Left kidney (tissue), 2 donors: ENCODE measurements around the gene ATP11B. TPM values are rescaled to one million over a fixed set of nuclear protein-coding genes. Genes with fewer than 3 reads are reported as not detected.
A peak's percentile ranks its signal among the peaks of the same experiment; 100 is the strongest.

Experiments used
- DNase-seq: peaks from one replicate; pipeline ENCODE4 v3.0.0-alpha.2; 2013
- polyA plus RNA-seq: library from polyadenylated mRNA; unstranded; fragments of 120-200 nt; gene quantifications from one replicate; pipeline ENCODE4 v1.2.1, GENCODE V29; 2013; ENCODE audit not compliant: insufficient read length

Gene ATP11B
- polyA plus RNA-seq, 1 donor: 60.1 TPM

GRCh38 chr3:182910936-182911781 is 117.9 kb downstream of the ATP11B start:
- DNase-seq: no peak

GRCh38 chr3:182911782-182912111 is 118.4 kb downstream of the ATP11B start:
- no peak for DNase-seq

GRCh38 chr3:182912474-182912873 is 119.2 kb downstream of the ATP11B start:
- no peak for DNase-seq

- no peak for DNase-seq
Measured at GRCh38 chr3:182913889-182914288, 120.6 kb downstream of the ATP11B start.

GRCh38 chr3:182914341-182914740 is 121.0 kb downstream of the ATP11B start:
- DNase-seq: no peak

GRCh38 chr3:182917134-182917533 is 123.8 kb downstream of the ATP11B start:
- DNase-seq: no peak

- no peak for DNase-seq
Measured at GRCh38 chr3:182919866-182920357, 126.6 kb downstream of the ATP11B start.

- no peak for DNase-seq
Measured at GRCh38 chr3:182920515-182921084, 127.3 kb downstream of the ATP11B start.

GRCh38 chr3:182921665-182922355 is 128.5 kb downstream of the ATP11B start:
- DNase-seq: no peak

GRCh38 chr3:182925330-182925943 is 132.1 kb downstream of the ATP11B start:
- no peak for DNase-seq

GRCh38 chr3:182925944-182926337 is 132.6 kb downstream of the ATP11B start:
- no peak for DNase-seq

GRCh38 chr3:182935803-182936202 is 142.5 kb downstream of the ATP11B start:
- no peak for DNase-seq

- DNase-seq: peak; percentile 17
Measured at GRCh38 chr3:182936239-182936917, 143.1 kb downstream of the ATP11B start.

GRCh38 chr3:182936918-182937285 is 143.6 kb downstream of the ATP11B start:
- no peak for DNase-seq

- no peak for DNase-seq
Measured at GRCh38 chr3:182937293-182938051, 144.2 kb downstream of the ATP11B start.

- no peak for DNase-seq
Measured at GRCh38 chr3:182940266-182940808, 147.0 kb downstream of the ATP11B start.

- DNase-seq: no peak
Measured at GRCh38 chr3:182941719-182942118, 148.4 kb downstream of the ATP11B start.

GRCh38 chr3:182947888-182948287 is 154.6 kb downstream of the ATP11B start:
- no peak for DNase-seq

GRCh38 chr3:182948305-182948704 is 155.0 kb downstream of the ATP11B start:
- DNase-seq: no peak

- DNase-seq: no peak
Measured at GRCh38 chr3:182949688-182950087, 156.4 kb downstream of the ATP11B start.
